ENCODE measurements around the gene RUSC1. TPM values are rescaled to one million over a fixed set of nuclear protein-coding genes. Genes with fewer than 3 reads are reported as not detected.

The RUSC1 gene
- total RNA-seq, 1 experiment from 2014 or later: 66.9 TPM

DNA sequence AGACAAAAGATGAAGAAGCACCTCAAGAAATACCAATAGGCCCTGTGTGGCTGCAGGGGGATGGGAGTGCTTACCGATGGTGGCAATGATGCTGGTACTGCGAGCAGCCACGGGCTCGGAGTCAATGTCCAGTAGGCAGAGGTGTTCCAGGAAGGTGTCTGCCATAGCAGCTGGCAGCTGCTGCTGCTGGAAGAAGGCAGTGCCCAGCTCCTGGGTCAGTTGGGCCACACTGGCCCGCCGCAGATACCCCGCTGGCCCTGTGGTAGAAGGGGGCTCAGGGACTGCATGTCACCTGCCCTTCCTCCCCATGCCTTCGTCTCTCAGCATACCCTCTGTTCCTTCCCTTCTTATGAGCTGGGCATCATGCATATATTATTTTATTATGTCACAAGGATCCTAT, 20.7 kb upstream of the RUSC1 start:
- no peak for DNase-seq
- TF ChIP-seq, protein P1, sequence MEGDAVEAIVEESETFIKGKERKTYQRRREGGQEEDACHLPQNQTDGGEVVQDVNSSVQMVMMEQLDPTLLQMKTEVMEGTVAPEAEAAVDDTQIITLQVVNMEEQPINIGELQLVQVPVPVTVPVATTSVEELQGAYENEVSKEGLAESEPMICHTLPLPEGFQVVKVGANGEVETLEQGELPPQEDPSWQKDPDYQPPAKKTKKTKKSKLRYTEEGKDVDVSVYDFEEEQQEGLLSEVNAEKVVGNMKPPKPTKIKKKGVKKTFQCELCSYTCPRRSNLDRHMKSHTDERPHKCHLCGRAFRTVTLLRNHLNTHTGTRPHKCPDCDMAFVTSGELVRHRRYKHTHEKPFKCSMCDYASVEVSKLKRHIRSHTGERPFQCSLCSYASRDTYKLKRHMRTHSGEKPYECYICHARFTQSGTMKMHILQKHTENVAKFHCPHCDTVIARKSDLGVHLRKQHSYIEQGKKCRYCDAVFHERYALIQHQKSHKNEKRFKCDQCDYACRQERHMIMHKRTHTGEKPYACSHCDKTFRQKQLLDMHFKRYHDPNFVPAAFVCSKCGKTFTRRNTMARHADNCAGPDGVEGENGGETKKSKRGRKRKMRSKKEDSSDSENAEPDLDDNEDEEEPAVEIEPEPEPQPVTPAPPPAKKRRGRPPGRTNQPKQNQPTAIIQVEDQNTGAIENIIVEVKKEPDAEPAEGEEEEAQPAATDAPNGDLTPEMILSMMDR (conservative IDR thresholded peaks at IDR 0.05): no peak
- no peak overlapping the region for H3K27ac Mint-ChIP-seq
- H3K4me1 ChIP-seq (ENCODE audit: insufficient read depth, low read length): no peaks in the 10 kb centered on the region; the same call in 1 of the 2 replicates
- H3K9me3 ChIP-seq (ENCODE audit: control insufficient read depth, low read depth, low read length): no peaks in the 10 kb centered on the region
- H4K91ac ChIP-seq (ENCODE audit: insufficient read length, low read depth, low read length): no peak overlapping the region
- H3K18ac ChIP-seq (ENCODE audit: insufficient read length, low read depth, low read length): no peak overlapping the region
- no peak overlapping the region for H3K4me3 Mint-ChIP-seq
- H3K4me2 ChIP-seq (ENCODE audit: insufficient read depth, insufficient read length, low read length): no peak overlapping the region
- H3K27me3 Mint-ChIP-seq (ENCODE audit: low read depth): peaks cover 4% of the 10 kb centered on the region
- H3K9me3 Mint-ChIP-seq: no peaks in the 10 kb centered on the region; a peak in 1 of 5 replicates
- peaks cover 8% of the 10 kb centered on the region for H3K23me2 ChIP-seq (ENCODE audit: insufficient read length, low read depth, low read length, poor library complexity, severe bottlenecking)
- H3K79me1 ChIP-seq (ENCODE audit: insufficient read depth, low read depth, low read length, poor library complexity, severe bottlenecking): no peaks in the 10 kb centered on the region
- H2BK15ac ChIP-seq (ENCODE audit: low read depth, low read length): no peak overlapping the region
- H2AK5ac ChIP-seq (ENCODE audit: insufficient read length, low read length): no peak overlapping the region
- H3K23ac ChIP-seq (ENCODE audit: insufficient read length, low read depth, low read length): no peak overlapping the region
- H2BK20ac ChIP-seq (ENCODE audit: low read depth, low read length, poor library complexity, severe bottlenecking): no peak overlapping the region
- no peak overlapping the region for H3K4ac ChIP-seq (ENCODE audit: low read depth, low read length)
- H3K27ac ChIP-seq (ENCODE audit: insufficient read length, low read depth, low read length): no peak overlapping the region
- H2AFZ ChIP-seq (ENCODE audit: low read length): no peak overlapping the region
- no peaks in the 10 kb centered on the region for H3K36me3 Mint-ChIP-seq (ENCODE audit: insufficient read depth in 1 of 3, low read depth in 3 of 3)
- H2BK12ac ChIP-seq (ENCODE audit: insufficient read length, low read depth, low read length): no peak overlapping the region
- H3K27me3 ChIP-seq (ENCODE audit: insufficient read depth, low read length): no peaks in the 10 kb centered on the region
- no peak overlapping the region for H3K56ac ChIP-seq (ENCODE audit: insufficient read length, low read depth, low read length)
- H4K5ac ChIP-seq (ENCODE audit: insufficient read length, low read depth, low read length): no peak overlapping the region
- no peak overlapping the region for H2BK120ac ChIP-seq (ENCODE audit: low read depth, low read length, poor library complexity, severe bottlenecking)
- no peaks in the 10 kb centered on the region for H4K20me1 ChIP-seq (ENCODE audit: control insufficient read depth, insufficient read depth, insufficient read length)
- no peak overlapping the region for H3K9ac ChIP-seq (ENCODE audit: extremely low read depth, insufficient read length, low read length)
- no peak overlapping the region for H2BK5ac ChIP-seq (ENCODE audit: insufficient read length, low read length)
- H4K8ac ChIP-seq (replicated peaks; ENCODE audit: insufficient read length, low read depth, low read length): no peak overlapping the region
- H3T11ph ChIP-seq (ENCODE audit: low read length): no peak overlapping the region
- H3K14ac ChIP-seq (ENCODE audit: insufficient read depth, low read length): no peak overlapping the region
- no peaks in the 10 kb centered on the region for H3K79me2 ChIP-seq (ENCODE audit: insufficient read depth, low read length)
- peaks cover 16 to 27% of the 10 kb centered on the region in 2 experiments for H3K4me1 Mint-ChIP-seq
- no CpG with 5 or more reads among the region's 8 CpGs for WGBS (ENCODE audit: extremely low coverage, insufficient read length, low lambda C conversion rate)
